Sigmoid colon (tissue), 4 donors: ENCODE data around the gene RNF123.

Experiments used
- EP300 ChIP-seq, 4 donors: sonication (generic); formaldehyde crosslinking; IDR thresholded peaks; one replicate each; pipeline ENCODE4 v1.6.1; 2017; ENCODE audit warnings: antibody characterized with exemption in 4 of 4
- POLR2A ChIP-seq, 2 donors: fragments of 450-650 bp; IDR thresholded peaks; one replicate each; pipeline ENCODE4 v1.6.1; 2016; ENCODE audit warnings: antibody characterized with exemption in 2 of 2, mild to moderate bottlenecking in 2 of 2, moderate library complexity in 2 of 2
- POLR2AphosphoS5 ChIP-seq, 4 donors: sonication (generic); formaldehyde crosslinking; IDR thresholded peaks; one replicate each; pipeline ENCODE4 v1.6.1; 2017; ENCODE audit warnings: antibody characterized with exemption in 4 of 4
- TF ChIP-seq, protein P1 (sequence below), 4 experiments: fragments of 450-650 bp in 3 of 4; fragments of 200-600 bp in 1 of 4; IDR thresholded peaks; one replicate each; pipeline ENCODE4 v1.5.1; 2016 to 2019; ENCODE audit warnings: antibody characterized with exemption in 4 of 4, mild to moderate bottlenecking in 3 of 4, moderate library complexity in 2 of 4

DNA sequence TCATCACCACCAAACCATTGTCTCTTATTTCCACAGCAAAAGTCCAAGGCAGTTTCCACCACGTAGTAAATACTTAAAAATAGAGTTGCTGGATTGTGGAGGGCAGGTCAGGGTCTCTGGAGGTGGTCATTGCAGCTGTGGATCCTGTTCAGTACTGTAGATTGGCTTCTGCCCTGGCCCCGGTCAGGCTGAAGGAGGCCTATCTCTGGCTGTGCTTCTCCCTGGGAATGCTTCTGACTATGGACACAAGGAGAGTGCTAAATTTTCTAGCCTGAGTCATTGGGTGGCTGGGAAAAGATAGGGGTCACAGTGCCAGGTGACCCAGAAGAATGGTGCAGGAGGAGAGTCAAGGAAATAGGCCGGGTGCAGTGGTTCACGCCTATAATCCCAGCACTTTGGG lies 60.7 kb downstream of the RNF123 start:
- TF ChIP-seq, protein P1, sequence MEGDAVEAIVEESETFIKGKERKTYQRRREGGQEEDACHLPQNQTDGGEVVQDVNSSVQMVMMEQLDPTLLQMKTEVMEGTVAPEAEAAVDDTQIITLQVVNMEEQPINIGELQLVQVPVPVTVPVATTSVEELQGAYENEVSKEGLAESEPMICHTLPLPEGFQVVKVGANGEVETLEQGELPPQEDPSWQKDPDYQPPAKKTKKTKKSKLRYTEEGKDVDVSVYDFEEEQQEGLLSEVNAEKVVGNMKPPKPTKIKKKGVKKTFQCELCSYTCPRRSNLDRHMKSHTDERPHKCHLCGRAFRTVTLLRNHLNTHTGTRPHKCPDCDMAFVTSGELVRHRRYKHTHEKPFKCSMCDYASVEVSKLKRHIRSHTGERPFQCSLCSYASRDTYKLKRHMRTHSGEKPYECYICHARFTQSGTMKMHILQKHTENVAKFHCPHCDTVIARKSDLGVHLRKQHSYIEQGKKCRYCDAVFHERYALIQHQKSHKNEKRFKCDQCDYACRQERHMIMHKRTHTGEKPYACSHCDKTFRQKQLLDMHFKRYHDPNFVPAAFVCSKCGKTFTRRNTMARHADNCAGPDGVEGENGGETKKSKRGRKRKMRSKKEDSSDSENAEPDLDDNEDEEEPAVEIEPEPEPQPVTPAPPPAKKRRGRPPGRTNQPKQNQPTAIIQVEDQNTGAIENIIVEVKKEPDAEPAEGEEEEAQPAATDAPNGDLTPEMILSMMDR (IDR thresholded peaks at IDR 0.05), result no peak
- no peak for TF ChIP-seq POLR2AphosphoS5 (IDR thresholded peaks at IDR 0.05)
- TF ChIP-seq EP300 (IDR thresholded peaks at IDR 0.05), result no peak
- TF ChIP-seq POLR2A (IDR thresholded peaks at IDR 0.05), result no peak
